ENCODE data around the gene XRCC4. TPM values are rescaled to one million over a fixed set of nuclear protein-coding genes. Genes with fewer than 3 reads are reported as not detected.

The XRCC4 gene
- total and polyA plus RNA-seq, 8 donors, result 0.91 to 3.7 (median 1.8) TPM

- DNase-seq, result no peak
- H3K27ac ChIP-seq, result no peak overlapping the region
- intact Hi-C loops (cut with DNase I), result no loop called here
- no peak for TF ChIP-seq CTCF (IDR thresholded peaks at IDR 0.05)
- FAIRE-seq, result no peak
- no peak for ATAC-seq
- no peaks in the 10 kb centered on the region for H3K9me3 ChIP-seq
- H3K4me1 ChIP-seq, result no peaks in the 10 kb centered on the region
- no peaks in the 10 kb centered on the region for H3K27me3 ChIP-seq
- H3K36me3 ChIP-seq, result no peaks in the 10 kb centered on the region
- H3K4me3 ChIP-seq, result no peak overlapping the region
Measured at GRCh38 chr5:83230511-83230910, 153.2 kb downstream of the XRCC4 start.

- FAIRE-seq (no peak), DNase-seq (no peak)
- intact Hi-C loops (cut with DNase I), result no loop called here
Measured at GRCh38 chr5:83244516-83244915, 167.2 kb downstream of the XRCC4 start.

GRCh38 chr5:83245037-83245436 lies 167.7 kb downstream of the XRCC4 start:
- Histone ChIP-seq H3K9me3 (no peaks in the 10 kb centered on the region), H3K36me3 (no peaks in the 10 kb centered on the region), H3K27ac (no peak overlapping the region), H3K4me1 (no peaks in the 10 kb centered on the region), H3K4me3 (no peak overlapping the region), H3K27me3 (no peaks in the 10 kb centered on the region)
- no peak for FAIRE-seq
- TF ChIP-seq CTCF (IDR thresholded peaks at IDR 0.05), result no peak
- 96 to 99% methylated on average over 3 of the region's 3 CpGs for WGBS, 2 donors
- intact Hi-C loops (cut with DNase I), result no loop called here
- DNase-seq, result no peak
- no peak for ATAC-seq

More at GRCh38 chr5:83244516-83244915, 167.2 kb downstream of the XRCC4 start:
- Histone ChIP-seq H3K4me3 (no peak overlapping the region), H3K27me3 (no peaks in the 10 kb centered on the region), H3K27ac (no peak overlapping the region), H3K4me1 (no peaks in the 10 kb centered on the region), H3K9me3 (no peaks in the 10 kb centered on the region), H3K36me3 (no peaks in the 10 kb centered on the region)
- no peak for TF ChIP-seq CTCF (IDR thresholded peaks at IDR 0.05)
- WGBS, 2 donors, result 82% methylated on average over 1 of the region's 1 CpG
- no peak for ATAC-seq

GRCh38 chr5:83246071-83246470 lies 168.7 kb downstream of the XRCC4 start:
- intact Hi-C loops (cut with DNase I), result no loop called here
- TF ChIP-seq CTCF (IDR thresholded peaks at IDR 0.05), result no peak
- Histone ChIP-seq H3K4me1 (no peaks in the 10 kb centered on the region), H3K36me3 (no peaks in the 10 kb centered on the region), H3K27ac (no peak overlapping the region), H3K4me3 (no peak overlapping the region), H3K9me3 (no peaks in the 10 kb centered on the region), H3K27me3 (no peaks in the 10 kb centered on the region)
- WGBS, 2 donors, result 89 to 94% methylated on average over 1 of the region's 1 CpG
- DNase-seq (no peak), ATAC-seq (no peak), FAIRE-seq (no peak)

- Histone ChIP-seq H3K4me3 (no peak overlapping the region), H3K27me3 (no peaks in the 10 kb centered on the region), H3K4me1 (no peaks in the 10 kb centered on the region), H3K36me3 (no peaks in the 10 kb centered on the region), H3K27ac (no peak overlapping the region), H3K9me3 (no peaks in the 10 kb centered on the region)
- no peak for TF ChIP-seq CTCF (IDR thresholded peaks at IDR 0.05)
- no peak for DNase-seq
- peak; percentile 66 for FAIRE-seq
- intact Hi-C loops (cut with DNase I), result no loop called here
- 85 to 90% methylated on average over 4 of the region's 4 CpGs for WGBS, 2 donors
- ATAC-seq, result no peak
Measured at GRCh38 chr5:83249156-83249555, 171.8 kb downstream of the XRCC4 start.

All from pancreas (tissue), 10 donors.